ENCODE measurements around the gene PANK1.
"Not testable (repeated sequence)": the region's sequence is repeated elsewhere in the genome, so short reads cannot be mapped to it uniquely, and the experiment has no call there.

The PANK1 gene

GRCh38 chr10:89566095-89566950 is 78.7 kb downstream of the PANK1 start:
- no peak for DNase-seq

DNA sequence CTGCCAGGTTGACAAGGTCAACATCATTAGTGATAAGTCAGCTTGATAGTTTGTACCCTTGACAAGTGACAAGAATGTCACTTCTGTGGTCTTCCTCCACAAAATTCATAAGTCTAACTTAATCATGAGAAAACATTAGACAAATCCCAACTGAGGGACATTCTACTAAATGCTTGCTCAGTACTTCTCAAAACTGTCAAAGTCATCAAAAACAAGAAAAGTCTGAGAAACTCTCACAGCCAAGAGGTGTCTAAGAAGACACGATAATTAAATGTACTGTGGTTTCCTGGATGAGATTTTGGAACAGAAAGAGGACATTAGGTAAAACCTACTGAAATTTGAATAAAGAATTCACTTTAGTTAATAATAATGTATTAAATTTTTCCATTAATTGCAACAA is 79.9 kb downstream of the PANK1 start:
- DNase-seq: no peak

DNA sequence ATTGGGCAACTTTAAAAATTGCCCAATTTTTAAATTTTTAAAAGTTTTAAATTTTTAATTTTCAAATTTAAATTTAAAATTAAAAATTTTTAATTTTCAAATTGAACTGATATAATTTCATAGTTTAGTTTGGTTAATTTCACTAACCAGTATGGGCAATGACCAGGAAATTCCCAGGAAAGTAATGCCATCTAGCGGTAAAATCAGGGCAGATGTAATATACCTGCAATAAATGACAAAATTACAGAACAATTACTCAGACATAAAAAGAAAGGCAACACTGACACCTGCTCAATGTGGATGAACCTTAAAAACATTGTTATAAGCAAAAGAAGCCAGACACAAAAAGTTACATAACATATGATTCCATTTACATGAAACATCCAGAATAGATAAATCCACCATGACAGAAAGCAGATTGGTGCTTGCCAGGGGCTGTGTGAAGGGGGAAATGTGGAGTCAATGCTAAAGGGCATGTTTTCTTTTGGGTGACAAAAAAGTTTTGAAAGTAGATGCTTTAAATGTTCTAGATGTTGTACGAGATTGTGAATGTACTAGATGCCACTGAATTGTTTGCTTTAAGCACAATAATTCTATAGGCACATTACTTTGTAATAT is 81.1 kb downstream of the PANK1 start:
- DNase-seq: no peak

GRCh38 chr10:89563311-89563710 is 81.7 kb downstream of the PANK1 start:
- DNase-seq: no peak

GRCh38 chr10:89556600-89556999 is 88.4 kb downstream of the PANK1 start:
- no peak for DNase-seq

DNA sequence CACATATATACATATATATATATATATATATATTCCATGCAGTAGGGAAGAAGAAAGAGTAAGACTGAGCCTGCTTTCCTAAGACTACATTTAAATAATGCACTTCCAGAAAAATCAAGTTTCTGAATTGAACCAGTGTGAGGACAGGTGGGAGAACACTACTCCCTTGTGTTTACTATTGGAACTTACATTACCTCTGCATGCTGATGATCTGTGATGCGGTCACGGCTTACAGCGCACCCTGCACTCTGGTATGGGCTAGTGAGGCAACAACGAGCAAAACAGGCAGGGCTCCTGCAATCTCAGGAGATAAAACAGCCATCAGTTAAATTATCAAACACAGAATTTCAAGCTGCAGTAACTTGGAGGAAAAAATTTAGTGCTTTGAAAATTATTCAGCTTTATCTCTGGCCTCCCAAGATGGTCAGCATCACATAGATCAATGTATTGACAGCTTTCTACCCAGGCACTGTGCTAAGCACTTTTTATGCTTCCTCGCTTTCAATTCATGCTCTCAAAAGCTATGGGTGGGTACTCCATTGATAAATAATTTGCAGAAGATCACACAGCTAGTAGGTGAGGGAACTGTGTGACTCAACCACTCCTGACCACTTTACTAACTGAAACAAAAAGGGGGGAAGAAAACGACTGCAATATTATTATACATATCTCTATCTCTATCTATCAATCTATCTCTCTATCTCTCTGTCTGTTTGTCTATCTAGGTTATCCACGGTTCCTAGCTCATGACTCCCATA is 89.2 kb downstream of the PANK1 start:
- DNase-seq: no peak

DNA sequence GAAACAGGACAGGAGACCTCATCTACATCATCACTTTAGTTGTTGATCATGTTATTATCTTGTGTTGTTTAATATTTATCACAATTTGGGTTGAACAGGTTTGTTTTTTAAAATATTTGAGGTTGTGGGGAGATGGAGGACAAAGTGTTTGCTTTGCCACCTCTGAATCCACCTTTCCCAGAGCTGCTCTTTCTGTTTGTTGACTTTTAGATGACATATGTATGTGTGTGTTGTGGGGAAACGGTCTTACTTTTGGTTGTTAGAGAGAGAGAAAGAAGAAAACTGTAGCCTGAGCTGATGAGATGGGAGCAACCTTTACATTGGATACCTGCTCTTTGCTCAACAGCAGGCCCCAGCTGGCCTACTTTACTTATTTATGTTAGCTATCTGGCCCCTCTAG is 90.6 kb downstream of the PANK1 start:
- DNase-seq: no peak

GRCh38 chr10:89553064-89553734 is 91.8 kb downstream of the PANK1 start:
- DNase-seq: no peak

- DNase-seq: no peak
Observed at GRCh38 chr10:89552213-89552612, 92.8 kb downstream of the PANK1 start.

DNA sequence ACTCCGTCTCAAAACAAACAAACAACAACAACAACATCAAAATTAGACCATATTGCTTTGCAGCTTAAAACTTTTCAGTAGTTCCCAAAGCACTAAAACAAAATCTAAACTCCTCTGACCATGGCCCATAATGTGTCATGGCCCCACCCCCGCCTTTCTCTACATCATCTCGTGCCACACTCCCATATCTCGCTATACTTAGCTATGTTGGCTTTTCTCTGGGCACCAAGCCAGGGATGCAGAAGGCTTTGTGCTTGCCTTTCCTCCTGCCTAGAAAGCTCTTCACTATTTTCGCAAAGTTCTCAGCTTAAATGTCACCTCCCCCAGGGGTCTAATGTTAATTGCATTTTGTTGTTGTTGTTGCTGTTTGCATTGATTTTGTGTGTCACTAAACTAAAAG is 94.5 kb downstream of the PANK1 start:
- DNase-seq: no peak

DNA sequence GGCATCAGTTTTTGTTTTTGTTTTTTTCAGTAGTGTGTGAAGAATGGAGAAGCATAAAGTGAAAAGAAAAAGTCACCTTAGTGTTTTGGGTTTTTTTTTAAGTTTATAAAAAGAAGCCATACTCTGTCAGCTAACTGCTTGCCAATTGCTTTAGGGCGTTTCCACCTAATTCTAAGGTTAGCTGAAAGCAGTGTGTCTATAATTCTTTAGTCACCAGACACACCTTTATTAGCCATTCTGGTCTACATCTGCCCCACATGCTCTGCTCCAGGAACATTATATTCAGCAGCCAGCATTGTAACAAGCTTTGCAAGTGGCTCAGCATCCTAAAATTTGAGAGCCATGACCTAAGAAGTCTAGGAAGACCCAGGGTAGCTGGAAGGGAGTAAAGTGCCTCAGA is 95.5 kb downstream of the PANK1 start:
- DNase-seq: no peak

DNA sequence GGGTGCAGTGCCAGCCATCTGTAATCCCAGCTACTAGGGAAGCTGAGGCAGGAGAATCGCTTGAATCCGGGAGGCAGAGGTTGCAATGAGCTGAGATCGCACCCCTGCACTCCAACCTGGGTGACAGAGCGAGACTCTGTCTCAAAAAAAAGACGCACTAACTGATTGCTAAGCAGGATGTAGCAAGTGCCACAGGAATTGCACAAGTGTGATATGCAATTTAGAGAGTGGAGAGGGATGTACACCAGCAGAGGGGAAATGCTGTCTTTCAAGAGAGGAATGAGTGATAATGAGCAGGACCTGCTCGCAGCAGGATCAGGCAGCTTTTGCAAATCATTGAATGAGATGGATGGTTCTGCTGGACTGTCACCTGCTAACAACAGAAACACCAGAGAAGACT is 96.4 kb downstream of the PANK1 start:
- DNase-seq: no peak

DNA sequence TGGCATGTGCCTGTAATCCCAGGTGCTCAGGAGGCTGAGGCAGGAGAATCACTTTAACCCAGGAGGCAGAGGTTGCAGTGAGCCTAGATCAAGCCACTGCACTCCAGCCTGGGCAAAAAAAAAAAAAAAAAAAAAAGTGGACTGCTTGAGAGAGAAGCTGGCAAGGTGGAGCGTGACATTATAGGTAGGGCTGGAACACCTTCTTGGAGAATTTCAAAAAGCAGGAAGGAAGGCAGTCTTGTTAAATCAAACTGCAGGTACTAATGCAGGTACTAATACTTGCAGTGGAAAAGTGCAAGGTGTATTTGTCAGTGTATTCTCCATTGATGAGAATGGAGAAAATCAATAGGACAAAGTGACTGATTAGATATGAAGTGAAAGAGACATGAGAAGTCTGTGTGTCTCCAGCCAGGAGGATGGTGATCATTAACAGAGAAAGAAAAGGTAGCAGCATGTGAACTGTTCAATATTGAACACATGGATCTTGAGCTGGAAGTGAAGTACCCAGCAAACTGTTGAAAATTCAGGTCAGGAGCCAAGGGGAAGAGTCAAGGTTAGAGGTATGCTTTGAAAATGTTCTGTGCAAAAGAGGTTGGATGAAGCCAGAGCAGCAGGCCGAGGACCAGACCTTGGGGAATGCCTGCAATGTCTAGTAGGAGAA is 97.1 kb downstream of the PANK1 start:
- no peak for DNase-seq

- not testable (repeated sequence) for DNase-seq
Observed at GRCh38 chr10:89546651-89547050, 98.4 kb downstream of the PANK1 start.

- no peak for DNase-seq
Observed at GRCh38 chr10:89543841-89544240, 101.2 kb downstream of the PANK1 start.

DNA sequence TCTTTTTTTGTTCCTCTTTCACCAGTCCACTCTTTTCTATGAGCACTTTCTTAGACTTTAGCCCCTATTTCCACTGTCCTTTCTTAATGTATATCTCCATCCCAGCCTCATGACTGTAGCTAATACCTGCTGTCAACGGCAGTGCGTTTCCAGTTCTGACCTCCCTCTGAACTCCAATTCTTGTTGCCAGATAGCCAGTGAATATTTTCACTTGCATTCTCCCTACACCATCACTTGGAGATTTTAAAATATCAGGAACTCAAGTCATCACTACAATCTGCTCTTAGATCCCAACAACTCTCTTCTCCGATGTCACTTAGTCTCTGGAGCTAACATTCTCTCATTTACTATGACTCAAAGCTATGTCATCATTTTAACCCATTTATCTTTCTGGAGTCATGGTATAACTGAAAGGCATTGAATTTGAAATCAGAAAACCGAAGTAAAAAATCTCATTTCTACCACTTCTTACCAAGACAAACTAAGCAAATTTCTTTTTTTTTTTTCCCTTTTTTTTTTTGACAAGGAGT is 104.6 kb downstream of the PANK1 start:
- no peak for DNase-seq

- no peak for DNase-seq
Observed at GRCh38 chr10:89537364-89537763, 107.7 kb downstream of the PANK1 start.

GRCh38 chr10:89536013-89536354 is 109.1 kb downstream of the PANK1 start:
- DNase-seq: no peak

DNA sequence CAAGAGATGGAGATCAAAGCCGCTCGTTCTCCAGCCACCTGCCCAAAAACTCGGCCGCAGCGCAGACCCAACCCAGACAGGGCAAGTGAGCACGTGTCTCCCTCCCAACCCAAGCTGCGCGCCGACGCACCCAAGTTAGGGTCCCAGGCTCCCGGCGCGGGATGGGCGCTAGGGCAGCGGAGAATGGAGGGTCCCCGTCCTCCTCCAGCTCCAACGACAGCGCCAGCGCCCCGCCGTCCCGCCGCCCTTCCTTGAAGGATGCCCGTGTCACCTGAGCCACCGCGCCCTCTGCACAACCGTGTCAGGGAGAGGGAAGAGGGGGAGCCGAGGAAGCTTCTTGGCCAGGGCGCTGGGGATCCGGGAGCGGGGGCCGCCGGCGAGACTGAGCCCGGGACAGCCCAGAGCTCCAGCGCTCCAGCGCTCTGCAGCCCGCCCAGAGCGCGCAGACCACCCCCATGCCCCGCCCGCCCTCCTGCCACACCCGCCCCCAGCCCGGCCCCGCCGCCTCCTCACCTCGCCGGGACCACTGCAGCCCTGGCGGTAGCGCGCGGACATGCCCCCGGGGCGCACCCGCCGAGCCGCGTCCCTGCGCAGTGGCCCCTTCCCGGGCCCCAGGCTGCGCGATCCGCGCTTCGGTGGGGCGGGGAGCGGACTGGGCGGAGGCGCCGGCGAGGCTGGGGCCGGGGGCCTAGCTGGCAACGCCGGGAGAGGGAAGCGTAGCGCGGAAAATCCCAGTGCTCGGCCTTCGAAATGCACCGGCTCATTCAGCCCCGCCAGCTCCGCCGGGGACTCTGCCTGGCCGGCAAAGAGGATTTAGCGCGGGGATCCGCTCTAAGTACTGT is 109.7 kb downstream of the PANK1 start, which contains the start of gene SLC16A12:
SLC16A12 (minus strand) TSS at position 424 of the 842 bp plus-strand sequence. CDS start 73,016 bp downstream, outside the sequence.
- no peak for DNase-seq

- no peak for DNase-seq
Observed at GRCh38 chr10:89534826-89535166, 110.2 kb downstream of the PANK1 start.

All from cerebellar nuclear complex (tissue), 1 donor.